GM18907 (cell line): ENCODE data around the gene ESPNL.
"Not testable (repeated sequence)": the region's sequence is repeated elsewhere in the genome, so short reads cannot be mapped to it uniquely, and the experiment has no call there.

Experiments used
- ATAC-seq: cut with Tn5 transposase; IDR thresholded peaks from one replicate; pipeline ENCODE4 v1.9.1; 2021; ENCODE audit warnings: mild to moderate bottlenecking, moderate library complexity; ENCODE audit not compliant: unreplicated experiment

ESPNL gene

DNA sequence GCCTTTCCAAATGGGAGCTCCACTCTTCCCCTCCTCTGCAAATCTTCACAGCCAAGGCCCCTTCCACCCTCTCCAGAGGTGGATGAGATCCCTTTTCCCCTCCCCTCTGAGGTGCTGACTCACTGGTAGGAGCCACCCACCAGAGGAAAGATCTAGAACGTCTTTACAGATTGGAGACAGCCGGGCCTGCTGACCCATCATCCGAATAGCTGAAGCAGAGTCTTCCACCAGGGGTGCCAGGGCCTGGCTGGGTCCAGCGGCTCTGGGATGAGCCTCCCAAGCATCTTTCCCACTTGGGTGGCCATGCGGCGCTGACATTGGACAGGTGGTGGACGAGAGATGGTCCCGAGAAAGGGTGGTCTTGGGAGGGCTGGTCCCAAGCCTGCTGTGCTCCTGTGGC, 67.6 kb downstream of the ESPNL start:
- ATAC-seq, result no peak

DNA sequence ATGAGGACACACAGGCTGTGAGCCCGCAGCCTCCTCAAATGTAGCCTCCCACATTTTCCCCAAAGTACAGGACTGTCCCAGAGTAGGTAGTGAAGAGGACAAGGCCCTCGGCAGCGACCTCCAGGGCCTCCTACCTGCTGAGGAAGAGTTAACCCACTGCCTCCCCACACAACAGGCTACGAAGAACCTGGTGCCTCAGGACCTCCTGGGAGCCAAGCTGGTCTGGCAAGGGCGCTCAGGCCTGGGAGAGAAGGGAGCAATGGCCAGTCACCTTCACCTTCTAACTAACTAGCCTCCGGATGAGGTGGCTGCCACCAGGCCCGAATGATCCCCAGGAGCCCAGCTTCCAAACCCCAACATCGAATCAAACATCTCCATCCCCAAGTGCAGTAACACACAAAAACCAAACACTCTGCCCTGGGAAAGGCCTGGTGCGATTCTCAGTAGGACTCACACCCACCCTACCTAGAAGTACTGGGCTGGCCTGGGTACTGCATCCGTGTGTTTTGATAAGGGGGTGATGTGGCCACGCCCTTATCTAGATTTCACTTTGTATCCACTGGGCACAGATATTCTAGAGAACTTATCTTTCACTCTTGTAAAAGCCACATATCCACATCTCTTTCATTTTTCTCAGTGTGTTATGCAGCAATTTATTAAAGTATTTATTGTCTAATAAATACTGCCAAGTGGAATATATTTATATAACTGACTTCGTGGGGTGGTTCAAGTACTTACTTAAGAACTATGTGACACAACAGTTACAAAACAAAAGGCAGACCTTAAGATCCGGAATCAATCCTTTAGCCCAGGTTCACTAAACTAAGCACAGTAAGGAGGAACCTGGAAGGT, 68.3 kb downstream of the ESPNL start:
- ATAC-seq, result no peak

DNA sequence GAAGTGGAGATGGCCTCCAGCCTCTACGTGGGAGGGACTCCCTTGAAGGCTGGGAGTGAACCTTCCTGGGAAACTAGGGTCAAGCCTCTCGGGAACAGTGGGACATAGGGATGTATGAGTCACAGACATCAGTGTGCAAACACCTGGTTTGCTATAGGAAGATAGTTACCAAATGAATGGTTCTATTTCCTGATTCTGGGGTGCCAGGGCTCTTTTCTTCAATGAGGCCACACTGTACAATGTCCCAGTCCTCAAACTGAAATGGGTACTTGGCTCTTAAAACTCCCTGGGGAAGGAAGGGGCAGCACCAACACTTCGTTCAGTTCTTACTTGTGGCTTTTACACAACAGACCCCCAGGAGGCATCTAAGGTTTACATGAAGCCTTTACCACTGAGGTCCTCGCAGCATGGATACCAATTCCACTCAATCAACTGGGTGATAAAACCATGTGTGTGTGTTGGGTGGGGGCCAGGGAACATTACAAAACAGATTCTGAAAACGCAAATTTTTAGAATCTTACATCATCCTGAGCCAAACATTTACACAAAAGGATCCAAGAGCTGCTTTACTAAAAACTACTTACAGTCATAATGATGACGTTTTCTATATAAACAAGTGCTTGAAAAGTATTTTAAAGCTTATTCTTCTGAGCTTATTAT, 69.0 kb downstream of the ESPNL start:
- no peak for ATAC-seq

DNA sequence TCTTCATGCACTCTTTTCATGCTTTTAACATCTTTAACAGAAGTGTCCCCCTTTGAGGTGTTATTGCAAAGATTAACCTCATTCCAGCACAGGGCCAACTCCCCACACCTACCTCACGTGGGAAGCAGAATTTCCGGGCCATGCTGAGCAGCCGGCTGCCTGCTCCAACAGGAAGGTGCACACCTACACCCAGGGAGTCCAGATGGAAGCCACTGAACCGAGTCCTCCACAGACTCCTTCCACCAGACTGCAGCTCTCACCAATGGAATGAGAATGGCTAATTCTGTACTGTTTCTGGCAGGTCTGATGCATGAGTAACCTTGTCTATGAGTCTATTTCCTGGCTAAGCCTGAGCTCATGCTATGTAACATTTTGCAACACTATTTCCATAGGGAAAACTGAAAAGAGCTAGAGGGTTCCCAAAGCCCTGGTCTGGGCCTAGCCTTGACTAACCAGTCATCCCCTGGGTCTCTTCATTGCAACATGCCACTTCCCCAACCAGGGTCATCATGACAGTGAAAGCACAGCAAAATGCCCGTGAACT, 69.6 kb downstream of the ESPNL start:
- no peak for ATAC-seq

DNA sequence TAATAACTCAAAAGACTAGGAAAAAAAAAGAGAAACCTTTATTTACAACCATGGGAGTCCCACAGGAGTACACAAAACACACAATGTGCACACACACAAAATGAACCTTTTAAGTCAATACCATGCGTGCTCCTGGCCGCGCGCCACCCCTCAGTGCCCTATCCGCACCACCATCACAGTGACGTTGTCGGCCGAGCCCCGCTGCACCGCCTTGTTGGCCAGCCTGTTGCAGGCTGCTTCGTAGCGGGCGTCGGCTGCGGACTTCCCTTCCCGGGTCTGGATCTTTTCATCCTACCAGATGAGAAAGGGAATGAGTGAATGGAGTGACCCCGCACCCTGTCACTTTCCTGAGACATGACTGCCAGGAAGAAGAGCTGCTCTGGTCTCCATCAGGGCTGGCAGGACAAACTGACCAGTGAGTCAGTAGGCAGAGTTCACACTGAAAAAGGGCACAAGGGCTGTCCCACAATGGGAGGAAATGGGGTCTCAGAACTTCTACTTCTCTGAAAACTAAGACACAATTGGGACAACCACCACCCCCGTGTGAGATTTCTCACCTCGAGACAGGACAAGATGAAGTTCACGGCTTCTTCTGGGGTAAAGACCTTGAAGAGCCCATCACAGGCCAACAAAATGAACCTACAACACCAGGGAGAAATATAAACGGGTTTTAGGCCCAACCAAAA, 70.4 kb downstream of the ESPNL start:
- ATAC-seq, result no peak

DNA sequence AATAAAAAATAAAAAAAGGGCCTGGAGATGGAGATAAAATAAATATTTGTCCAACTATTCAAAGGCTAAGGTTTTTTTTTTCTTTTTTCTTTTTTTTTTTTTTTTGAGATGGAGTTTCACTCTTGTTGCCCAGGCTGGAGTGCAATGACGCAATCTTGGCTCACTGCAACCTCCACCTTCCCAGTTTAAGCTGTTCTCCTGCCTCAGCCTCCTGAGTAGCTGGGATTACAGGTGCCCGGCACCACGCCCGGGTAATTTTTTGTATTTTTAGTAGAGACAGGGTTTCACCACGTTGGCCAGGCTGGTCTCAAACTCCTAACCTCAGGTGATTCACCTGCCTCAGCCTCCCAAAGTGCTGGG, 70.9 kb downstream of the ESPNL start:
- ATAC-seq, result not testable (repeated sequence)

DNA sequence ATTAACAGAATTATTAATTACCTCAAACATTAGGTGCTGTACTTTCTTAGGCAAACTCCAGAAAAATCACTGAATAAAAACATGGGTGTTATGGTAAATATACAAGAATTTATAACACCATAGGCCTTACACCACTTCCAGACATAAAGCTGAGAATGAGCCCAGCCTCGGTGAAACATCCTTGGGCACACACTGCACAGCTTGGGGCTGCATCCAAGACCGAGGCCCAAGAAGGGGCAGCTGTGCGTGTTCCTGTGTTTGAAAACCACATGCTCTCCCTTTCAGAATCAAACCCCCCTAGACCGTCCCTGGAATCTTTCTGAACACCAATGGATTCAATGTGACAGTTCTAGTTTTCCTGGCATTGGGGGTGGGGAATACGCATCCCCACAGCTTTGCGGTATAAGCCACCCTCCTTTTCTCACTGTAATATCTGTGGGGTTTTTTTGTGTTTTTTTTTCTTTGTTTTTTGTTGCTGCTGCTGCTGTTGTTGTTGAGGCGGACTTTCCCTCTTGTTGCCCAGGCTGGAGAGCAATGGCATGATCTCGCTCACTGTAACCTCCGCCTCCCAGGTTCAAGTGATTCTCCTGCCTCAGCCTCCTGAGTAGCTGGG, 71.5 kb downstream of the ESPNL start:
- no peak for ATAC-seq

DNA sequence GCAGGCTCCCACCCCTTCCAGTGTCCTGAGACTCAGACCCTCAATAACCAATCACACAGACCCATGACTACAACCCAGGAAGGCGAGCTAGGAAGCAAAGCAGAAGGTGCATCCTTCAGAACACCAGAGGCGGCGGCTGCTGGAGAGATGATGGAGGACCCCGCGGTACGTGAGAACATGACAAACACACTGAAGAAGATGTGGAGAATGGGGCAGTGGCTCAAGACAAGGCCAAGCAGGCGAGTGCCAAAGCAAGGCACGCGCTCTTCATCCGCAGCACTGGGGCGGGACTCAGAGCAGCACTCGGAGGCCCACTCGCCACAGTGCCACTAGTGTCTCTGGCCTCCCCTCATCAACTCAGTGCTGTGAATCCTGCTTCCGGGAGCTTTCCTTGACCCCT, 72.3 kb downstream of the ESPNL start:
- ATAC-seq, result no peak

DNA sequence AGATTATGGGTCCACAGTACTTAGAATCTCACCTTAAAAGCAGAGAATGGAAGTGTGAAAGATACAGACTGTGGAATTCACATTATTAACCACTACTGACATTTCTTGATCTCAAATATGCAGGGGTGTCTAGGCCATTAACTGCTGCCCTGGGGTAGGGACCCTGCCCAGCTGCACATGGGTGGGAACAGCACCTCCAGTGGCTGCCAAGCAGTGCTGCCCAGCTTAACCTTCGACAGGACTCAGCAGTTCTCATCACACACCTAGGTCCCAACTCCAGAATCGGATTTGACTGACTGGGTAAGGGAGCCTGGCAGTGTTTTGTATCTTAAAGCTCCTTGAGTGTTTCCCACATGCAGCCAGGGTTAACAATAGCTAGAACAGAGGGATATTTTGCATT, 73.6 kb downstream of the ESPNL start:
- ATAC-seq, result no peak

DNA sequence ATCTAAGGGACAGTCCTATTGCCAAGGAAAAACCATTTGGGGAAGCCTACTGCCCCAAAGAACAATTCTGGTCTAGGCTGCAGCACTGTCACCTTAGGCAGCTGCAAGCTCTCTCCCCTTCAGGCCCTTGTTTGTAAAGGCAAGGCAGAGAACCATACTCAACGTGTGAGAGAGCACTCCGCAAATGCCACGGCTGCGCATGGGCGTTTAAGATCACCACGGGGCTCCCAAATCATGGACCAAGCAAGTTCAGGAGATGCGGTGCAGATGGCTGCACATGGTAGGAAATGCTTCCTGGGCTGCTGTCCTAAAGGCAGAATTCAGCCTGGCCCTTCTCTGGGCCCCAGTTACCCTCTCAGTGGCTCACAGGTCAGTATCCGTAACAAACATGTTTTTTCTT, 74.2 kb downstream of the ESPNL start:
- ATAC-seq, result no peak

DNA sequence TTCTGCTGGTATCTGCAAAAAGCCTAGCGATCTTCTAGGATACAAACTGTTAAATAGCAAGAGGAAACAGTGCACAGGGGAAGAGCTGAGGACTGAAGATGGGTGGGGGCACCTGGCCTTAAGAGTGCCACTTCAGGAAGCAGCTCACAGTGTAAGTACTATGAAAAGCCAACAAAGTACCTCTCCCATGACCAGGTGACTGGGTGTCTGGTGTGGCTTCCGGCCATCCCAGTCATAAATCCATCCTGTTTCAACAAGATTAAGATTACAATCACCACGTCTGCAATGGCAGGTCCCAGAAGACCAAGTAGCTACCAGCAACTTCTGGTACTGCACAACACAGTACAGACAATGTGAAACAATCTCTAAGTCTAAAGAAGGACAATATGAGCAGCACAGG, 74.6 kb downstream of the ESPNL start:
- ATAC-seq, result no peak

DNA sequence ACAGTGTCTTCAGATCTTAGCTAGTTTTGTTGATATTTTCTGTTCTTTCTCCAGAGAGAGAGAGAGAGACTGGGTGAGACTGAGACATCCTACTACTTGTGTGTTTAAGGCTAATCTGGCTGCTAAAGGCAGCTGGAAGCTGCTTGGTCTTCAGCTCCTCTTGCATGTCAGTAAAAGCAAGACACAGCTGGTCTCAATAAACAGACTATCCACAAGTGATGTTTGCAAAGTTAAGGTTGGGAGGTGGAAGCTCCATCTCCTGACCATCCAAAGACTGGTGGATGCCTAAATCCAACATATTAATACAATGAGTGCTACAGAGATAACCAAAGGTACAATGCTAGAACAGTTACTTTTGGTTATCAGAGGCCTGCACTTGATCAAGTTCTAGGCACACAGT, 76.5 kb downstream of the ESPNL start:
- no peak for ATAC-seq

DNA sequence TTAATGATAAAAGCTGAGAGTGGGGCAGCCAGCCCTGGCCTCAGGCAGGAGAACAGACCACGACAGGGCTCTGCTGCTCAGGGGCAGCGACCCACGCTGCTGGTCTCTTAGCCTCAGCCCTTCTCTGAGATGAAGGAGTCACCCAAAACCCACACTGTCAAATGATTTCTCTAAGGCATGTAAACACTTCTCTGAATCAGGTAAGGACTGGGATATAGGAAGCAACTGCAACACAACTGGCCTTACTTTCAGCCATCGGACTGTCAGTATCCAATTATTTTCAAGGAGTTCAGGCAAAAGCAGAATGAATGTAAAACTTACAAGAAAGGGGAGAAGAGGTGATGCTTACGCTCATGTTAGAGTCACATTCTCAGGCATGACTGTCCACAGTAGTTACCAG, 80.4 kb downstream of the ESPNL start:
- no peak for ATAC-seq

DNA sequence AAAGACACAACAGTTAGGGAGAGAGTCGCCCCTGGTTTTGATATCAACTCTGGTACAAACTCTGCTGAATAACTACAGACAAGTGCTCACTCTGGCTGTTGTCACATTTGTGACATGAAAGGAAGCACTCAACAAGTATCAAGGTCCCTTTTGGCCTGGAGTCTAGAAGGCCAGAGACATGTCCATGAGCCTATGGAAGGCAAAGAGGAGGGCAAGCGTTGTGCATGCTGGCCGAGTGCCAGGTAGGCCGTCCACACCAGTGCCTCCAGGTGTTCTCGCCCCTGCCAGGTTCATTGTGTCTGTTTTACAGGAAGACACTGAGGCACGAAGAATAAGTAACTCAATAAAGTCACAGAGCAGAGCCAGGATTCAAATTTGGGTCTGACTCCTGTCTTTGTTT, 82.2 kb downstream of the ESPNL start:
- ATAC-seq, result no peak
